ENCODE data around the gene SLC27A5. TPM values are rescaled to one million over a fixed set of nuclear protein-coding genes. Genes with fewer than 3 reads are reported as not detected.

Gene SLC27A5
- total and polyA plus RNA-seq, 2 of the 13 experiments (the other 11 are each of a cell fraction or from before 2014, with no cell fraction given): 30.3 to 40.2 TPM

- TF ChIP-seq ARNT (IDR thresholded peaks at IDR 0.05): no peak
- TF ChIP-seq ZBTB26 (CRISPR knock-in tag; IDR thresholded peaks at IDR 0.05; ENCODE audit: borderline replicate concordance): peak; percentile 79
- TF ChIP-seq MTF2 (CRISPR knock-in tag; IDR thresholded peaks at IDR 0.05; ENCODE audit: borderline replicate concordance): no peak; the same call in 1 of the 2 replicates
- no peak for TF ChIP-seq ZNF879 (CRISPR knock-in tag; IDR thresholded peaks at IDR 0.05)
- TF ChIP-seq, protein P1, sequence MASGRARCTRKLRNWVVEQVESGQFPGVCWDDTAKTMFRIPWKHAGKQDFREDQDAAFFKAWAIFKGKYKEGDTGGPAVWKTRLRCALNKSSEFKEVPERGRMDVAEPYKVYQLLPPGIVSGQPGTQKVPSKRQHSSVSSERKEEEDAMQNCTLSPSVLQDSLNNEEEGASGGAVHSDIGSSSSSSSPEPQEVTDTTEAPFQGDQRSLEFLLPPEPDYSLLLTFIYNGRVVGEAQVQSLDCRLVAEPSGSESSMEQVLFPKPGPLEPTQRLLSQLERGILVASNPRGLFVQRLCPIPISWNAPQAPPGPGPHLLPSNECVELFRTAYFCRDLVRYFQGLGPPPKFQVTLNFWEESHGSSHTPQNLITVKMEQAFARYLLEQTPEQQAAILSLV (CRISPR knock-in tag; IDR thresholded peaks at IDR 0.05; ENCODE audit: borderline replicate concordance): no peak; the same call in 1 of the 2 replicates
- peak; percentile 63; the same call in 1 of the 2 replicates for TF ChIP-seq SMAD1 (CRISPR knock-in tag; IDR thresholded peaks at IDR 0.05; ENCODE audit: borderline replicate concordance, low read depth)
- TF ChIP-seq ZNF737 (CRISPR knock-in tag; IDR thresholded peaks at IDR 0.05; ENCODE audit: borderline replicate concordance): peak; percentile 77; the same call in 1 of the 2 replicates
- TF ChIP-seq, protein P2, sequence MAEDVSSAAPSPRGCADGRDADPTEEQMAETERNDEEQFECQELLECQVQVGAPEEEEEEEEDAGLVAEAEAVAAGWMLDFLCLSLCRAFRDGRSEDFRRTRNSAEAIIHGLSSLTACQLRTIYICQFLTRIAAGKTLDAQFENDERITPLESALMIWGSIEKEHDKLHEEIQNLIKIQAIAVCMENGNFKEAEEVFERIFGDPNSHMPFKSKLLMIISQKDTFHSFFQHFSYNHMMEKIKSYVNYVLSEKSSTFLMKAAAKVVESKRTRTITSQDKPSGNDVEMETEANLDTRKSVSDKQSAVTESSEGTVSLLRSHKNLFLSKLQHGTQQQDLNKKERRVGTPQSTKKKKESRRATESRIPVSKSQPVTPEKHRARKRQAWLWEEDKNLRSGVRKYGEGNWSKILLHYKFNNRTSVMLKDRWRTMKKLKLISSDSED (CRISPR knock-in tag; IDR thresholded peaks at IDR 0.05): no peak
- no peak for TF ChIP-seq ZNF530 (CRISPR knock-in tag; IDR thresholded peaks at IDR 0.05; ENCODE audit: low read depth)
- no peak; the same call in 1 of the 2 replicates for TF ChIP-seq KMT2A (CRISPR knock-in tag; IDR thresholded peaks at IDR 0.05)
- TF ChIP-seq CBFB (CRISPR knock-in tag; IDR thresholded peaks at IDR 0.05): peak; percentile 42; the same call in 1 of the 2 replicates
- peak; percentile 63; the same call in 1 of the 2 replicates for TF ChIP-seq MZF1 (CRISPR knock-in tag; IDR thresholded peaks at IDR 0.05; ENCODE audit: borderline replicate concordance)
- TF ChIP-seq, protein P3, sequence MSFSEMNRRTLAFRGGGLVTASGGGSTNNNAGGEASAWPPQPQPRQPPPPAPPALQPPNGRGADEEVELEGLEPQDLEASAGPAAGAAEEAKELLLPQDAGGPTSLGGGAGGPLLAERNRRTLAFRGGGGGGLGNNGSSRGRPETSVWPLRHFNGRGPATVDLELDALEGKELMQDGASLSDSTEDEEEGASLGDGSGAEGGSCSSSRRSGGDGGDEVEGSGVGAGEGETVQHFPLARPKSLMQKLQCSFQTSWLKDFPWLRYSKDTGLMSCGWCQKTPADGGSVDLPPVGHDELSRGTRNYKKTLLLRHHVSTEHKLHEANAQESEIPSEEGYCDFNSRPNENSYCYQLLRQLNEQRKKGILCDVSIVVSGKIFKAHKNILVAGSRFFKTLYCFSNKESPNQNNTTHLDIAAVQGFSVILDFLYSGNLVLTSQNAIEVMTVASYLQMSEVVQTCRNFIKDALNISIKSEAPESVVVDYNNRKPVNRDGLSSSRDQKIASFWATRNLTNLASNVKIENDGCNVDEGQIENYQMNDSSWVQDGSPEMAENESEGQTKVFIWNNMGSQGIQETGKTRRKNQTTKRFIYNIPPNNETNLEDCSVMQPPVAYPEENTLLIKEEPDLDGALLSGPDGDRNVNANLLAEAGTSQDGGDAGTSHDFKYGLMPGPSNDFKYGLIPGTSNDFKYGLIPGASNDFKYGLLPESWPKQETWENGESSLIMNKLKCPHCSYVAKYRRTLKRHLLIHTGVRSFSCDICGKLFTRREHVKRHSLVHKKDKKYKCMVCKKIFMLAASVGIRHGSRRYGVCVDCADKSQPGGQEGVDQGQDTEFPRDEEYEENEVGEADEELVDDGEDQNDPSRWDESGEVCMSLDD (CRISPR knock-in tag; IDR thresholded peaks at IDR 0.05; ENCODE audit: borderline replicate concordance): no peak
- 0 out of 2 replicates have a peak, but pooled peaks have one; percentile 27 for TF ChIP-seq ZNF569 (CRISPR knock-in tag; IDR thresholded peaks at IDR 0.05; ENCODE audit: borderline replicate concordance)
- no peak for TF ChIP-seq CEBPZ (IDR thresholded peaks at IDR 0.05; ENCODE audit: low read length)
- peak; percentile 26; the same call in 1 of the 2 replicates for TF ChIP-seq AKAP8 (CRISPR knock-in tag; IDR thresholded peaks at IDR 0.05)
- TF ChIP-seq ZBTB42 (CRISPR knock-in tag; IDR thresholded peaks at IDR 0.05): 0 out of 2 replicates have a peak, but pooled peaks have one; percentile 41
- TF ChIP-seq KAT8 (CRISPR knock-in tag; IDR thresholded peaks at IDR 0.05): peak; percentile 80; the same call in 1 of the 2 replicates
- TF ChIP-seq ZNF652 (CRISPR knock-in tag; IDR thresholded peaks at IDR 0.05; ENCODE audit: borderline replicate concordance, low read depth): no peak
These were observed 47.6 kb upstream of the SLC27A5 start (continued) for GRCh38 chr19:58559275-58560006.

Data from HepG2 (cell line).